HG03097 (cell line): ENCODE results near the gene RNF150.

Source experiments
- ATAC-seq: cut with Tn5 transposase; IDR thresholded peaks from one replicate; pipeline ENCODE4 v1.9.1; 2021; ENCODE audit not compliant: unreplicated experiment, low FRiP score

RNF150 gene

GRCh38 chr4:141028024-141028529 is 105.2 kb downstream of the RNF150 start:
- ATAC-seq: no peak

- no peak for ATAC-seq
Measured at GRCh38 chr4:141027421-141027820, 105.8 kb downstream of the RNF150 start.

- ATAC-seq: no peak
Measured at GRCh38 chr4:141026900-141027299, 106.4 kb downstream of the RNF150 start.

GRCh38 chr4:141023051-141023450 is 110.2 kb downstream of the RNF150 start:
- ATAC-seq: no peak

- ATAC-seq: no peak
Measured at GRCh38 chr4:141022111-141022695, 111.1 kb downstream of the RNF150 start.

- ATAC-seq: no peak
Measured at GRCh38 chr4:141021397-141022110, 111.7 kb downstream of the RNF150 start.

GRCh38 chr4:141020801-141021261 is 112.4 kb downstream of the RNF150 start:
- ATAC-seq: no peak

- no peak for ATAC-seq
Measured at GRCh38 chr4:141019768-141020167, 113.5 kb downstream of the RNF150 start.

GRCh38 chr4:141016117-141016798 is 117.0 kb downstream of the RNF150 start:
- no peak for ATAC-seq

GRCh38 chr4:141013899-141014298 is 119.4 kb downstream of the RNF150 start:
- no peak for ATAC-seq

GRCh38 chr4:141011901-141012315 is 121.4 kb downstream of the RNF150 start:
- no peak for ATAC-seq

GRCh38 chr4:141009931-141010330 is 123.3 kb downstream of the RNF150 start:
- ATAC-seq: no peak

GRCh38 chr4:141009129-141009528 is 124.1 kb downstream of the RNF150 start:
- no peak for ATAC-seq

- ATAC-seq: no peak
Measured at GRCh38 chr4:141006242-141006802, 126.9 kb downstream of the RNF150 start.

GRCh38 chr4:141004823-141005222 is 128.4 kb downstream of the RNF150 start:
- ATAC-seq: no peak

- no peak for ATAC-seq
Measured at GRCh38 chr4:141003193-141003592, 130.1 kb downstream of the RNF150 start.

GRCh38 chr4:141002323-141002805 is 130.9 kb downstream of the RNF150 start:
- ATAC-seq: no peak

- no peak for ATAC-seq
Measured at GRCh38 chr4:140996766-140997165, 136.5 kb downstream of the RNF150 start.

- no peak for ATAC-seq
Measured at GRCh38 chr4:140995058-140995457, 138.2 kb downstream of the RNF150 start.

GRCh38 chr4:140994015-140994414 is 139.3 kb downstream of the RNF150 start:
- ATAC-seq: no peak

- ATAC-seq: no peak
Measured at GRCh38 chr4:140993370-140993769, 139.9 kb downstream of the RNF150 start.
